HG02943 (cell line): ENCODE data around the gene HERC4.
"Not testable (repeated sequence)": the region's sequence is repeated elsewhere in the genome, so short reads cannot be mapped to it uniquely, and the experiment has no call there.

Experiments
- ATAC-seq: cut with Tn5 transposase; IDR thresholded peaks from one replicate; pipeline ENCODE4 v1.9.1; 2021; ENCODE audit warnings: mild to moderate bottlenecking, low read depth, moderate library complexity; ENCODE audit not compliant: unreplicated experiment

Gene HERC4

GRCh38 chr10:68052463-68052862, 22.6 kb downstream of the HERC4 start:
- no peak for ATAC-seq

- ATAC-seq, result no peak
Observed at GRCh38 chr10:68049289-68050078, 25.6 kb downstream of the HERC4 start.

- no peak for ATAC-seq
Observed at GRCh38 chr10:68047554-68048327, 27.3 kb downstream of the HERC4 start.

- ATAC-seq, result no peak
Observed at GRCh38 chr10:68047122-68047521, 28.0 kb downstream of the HERC4 start.

- ATAC-seq, result no peak
Observed at GRCh38 chr10:68046642-68047041, 28.4 kb downstream of the HERC4 start.

GRCh38 chr10:68043030-68043429, 32.1 kb downstream of the HERC4 start:
- no peak for ATAC-seq

- ATAC-seq, result no peak
Observed at GRCh38 chr10:68032113-68032512, 43.0 kb downstream of the HERC4 start.

- no peak for ATAC-seq
Observed at GRCh38 chr10:68027429-68027828, 47.7 kb downstream of the HERC4 start.

- no peak for ATAC-seq
Observed at GRCh38 chr10:68023292-68023691, 51.8 kb downstream of the HERC4 start.

GRCh38 chr10:68022324-68022723, 52.8 kb downstream of the HERC4 start:
- not testable (repeated sequence) for ATAC-seq

GRCh38 chr10:68016519-68016918, 58.6 kb downstream of the HERC4 start:
- ATAC-seq, result not testable (repeated sequence)

GRCh38 chr10:68010426-68010940, 64.6 kb downstream of the HERC4 start:
- ATAC-seq, result no peak

GRCh38 chr10:68007356-68007755, 67.7 kb downstream of the HERC4 start:
- no peak for ATAC-seq

GRCh38 chr10:68001539-68001938, 73.5 kb downstream of the HERC4 start:
- ATAC-seq, result no peak

- ATAC-seq, result no peak
Observed at GRCh38 chr10:68001000-68001399, 74.1 kb downstream of the HERC4 start.

- ATAC-seq, result no peak
Observed at GRCh38 chr10:67990093-67990492, 85.0 kb downstream of the HERC4 start.

GRCh38 chr10:67988606-67989005, 86.5 kb downstream of the HERC4 start:
- no peak for ATAC-seq

GRCh38 chr10:67982603-67983002, 92.5 kb downstream of the HERC4 start:
- ATAC-seq, result not testable (repeated sequence)

GRCh38 chr10:67978749-67979148, 96.3 kb downstream of the HERC4 start:
- ATAC-seq, result no peak

- ATAC-seq, result no peak
Observed at GRCh38 chr10:67977251-67977650, 97.8 kb downstream of the HERC4 start.
